ENCODE results near the gene ERFL.

ERFL gene

DNA sequence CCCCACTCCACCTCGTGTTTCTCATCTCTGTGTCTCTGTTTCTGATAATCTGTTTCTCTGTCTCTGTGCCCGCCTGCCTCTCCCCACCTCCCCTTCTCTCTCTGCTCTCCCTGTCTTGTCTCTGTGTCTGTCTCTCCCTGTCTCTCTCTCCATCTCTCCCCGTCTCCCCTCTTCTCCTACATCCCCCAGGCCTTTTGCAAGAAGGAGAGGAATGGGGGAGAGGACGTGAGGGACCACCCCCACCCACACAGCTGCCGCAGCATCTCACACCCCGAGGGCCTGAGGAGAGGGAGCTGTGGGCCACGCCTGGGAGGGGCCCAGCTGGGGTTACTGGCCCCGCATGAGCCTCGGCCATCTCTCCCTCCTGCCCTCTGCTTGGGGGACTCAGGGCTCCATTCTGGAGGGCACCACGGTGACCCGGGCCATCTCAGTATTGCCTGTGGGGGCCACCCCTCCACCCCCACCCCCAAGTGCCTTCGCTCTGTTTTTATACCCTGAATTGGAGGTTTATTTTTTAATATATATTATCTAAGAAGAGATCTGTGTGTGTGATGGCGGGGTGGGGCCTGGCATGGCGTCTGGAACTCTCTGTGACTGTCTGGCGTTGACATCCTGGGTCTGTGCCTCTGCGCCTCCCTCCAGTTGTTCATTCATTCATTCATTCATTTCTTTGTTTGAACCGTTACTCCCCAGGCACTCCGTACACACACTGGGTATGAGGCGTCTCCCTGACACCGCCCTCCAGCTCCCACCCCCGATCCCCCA is 21.2 kb downstream of the ERFL start:
- H3K36me3 ChIP-seq (ENCODE audit: control insufficient read depth, low read depth, low read length) = peaks cover 15% of the 10 kb centered on the region
- peaks cover 35% of the 10 kb centered on the region for H3K27me3 ChIP-seq (ENCODE audit: control insufficient read depth, insufficient read depth, low read length)
- no peaks in the 10 kb centered on the region for H3K4me1 ChIP-seq (ENCODE audit: control insufficient read depth, low read depth, low read length)
- no peak overlapping the region for H3K4me3 ChIP-seq (ENCODE audit: low read length)
- H3K9ac ChIP-seq (ENCODE audit: low read length) = no peak overlapping the region
- H3K9me3 ChIP-seq (ENCODE audit: control insufficient read depth, low read depth, low read length) = no peaks in the 10 kb centered on the region
- H3K27ac ChIP-seq (ENCODE audit: low read length) = no peak overlapping the region

DNA sequence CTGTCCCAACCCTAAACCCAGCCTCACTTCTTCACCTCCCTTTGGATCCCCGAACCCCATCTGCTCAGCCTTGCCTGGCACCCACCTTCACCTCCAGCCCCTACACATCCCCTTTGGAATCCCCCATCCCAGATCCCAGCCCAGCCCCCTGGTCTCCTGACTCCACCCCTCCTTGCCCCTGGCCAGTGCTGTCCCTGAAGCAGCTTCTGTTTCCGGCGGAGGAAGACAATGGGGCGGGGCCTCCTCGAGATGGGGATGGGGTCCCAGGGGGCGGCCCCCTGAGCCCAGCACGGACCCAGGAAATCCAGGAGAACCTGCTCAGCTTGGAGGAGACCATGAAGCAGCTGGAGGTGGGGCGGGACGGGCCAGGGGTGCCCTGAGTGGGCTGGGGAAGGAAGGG is 22.0 kb downstream of the ERFL start:
- Histone ChIP-seq H3K27ac (ENCODE audit: low read length) (no peak overlapping the region), H3K27me3 (ENCODE audit: control insufficient read depth, insufficient read depth, low read length) (peaks cover 27% of the 10 kb centered on the region), H3K4me3 (ENCODE audit: low read length) (no peak overlapping the region), H3K9ac (ENCODE audit: low read length) (no peak overlapping the region), H3K9me3 (ENCODE audit: control insufficient read depth, low read depth, low read length) (no peaks in the 10 kb centered on the region), H3K4me1 (ENCODE audit: control insufficient read depth, low read depth, low read length) (no peaks in the 10 kb centered on the region), H3K36me3 (ENCODE audit: control insufficient read depth, low read depth, low read length) (peaks cover 18% of the 10 kb centered on the region)

DNA sequence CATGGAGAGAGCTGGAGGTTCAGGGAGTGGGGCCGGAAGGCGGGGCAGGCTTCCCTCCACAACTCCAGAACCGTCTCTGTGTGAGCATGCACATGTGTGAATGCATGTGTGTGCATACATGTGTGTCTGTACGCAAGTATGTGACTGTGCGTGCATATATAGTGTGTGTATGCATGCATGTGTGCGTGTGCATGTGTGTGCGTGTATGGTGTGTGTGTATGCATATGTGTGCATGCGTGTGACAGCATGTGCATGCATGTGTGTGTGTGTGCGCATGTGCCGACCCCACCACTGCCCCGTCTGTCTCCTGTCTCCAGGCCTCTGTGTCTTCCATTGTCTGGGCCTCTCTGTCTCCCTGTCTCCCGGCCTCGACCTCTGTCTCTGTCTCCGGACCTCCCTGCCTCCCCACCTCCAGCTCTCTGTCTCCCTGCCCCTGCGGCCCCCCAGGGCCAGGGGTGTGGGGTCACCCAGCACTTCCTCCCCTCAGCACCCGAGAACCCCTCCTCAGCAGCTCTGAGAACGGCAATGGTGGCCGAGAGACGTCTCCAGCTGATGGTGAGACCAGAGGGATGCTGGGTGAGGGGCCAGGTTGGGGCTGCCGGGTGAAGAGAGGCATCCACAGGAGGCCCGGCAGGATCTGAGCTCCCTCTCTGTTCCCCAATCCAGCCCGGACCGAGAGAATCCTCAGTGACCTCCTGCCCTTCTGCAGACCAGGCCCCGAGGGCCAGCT is 22.8 kb downstream of the ERFL start:
- Histone ChIP-seq H3K4me1 (ENCODE audit: control insufficient read depth, low read depth, low read length) (no peaks in the 10 kb centered on the region), H3K27ac (ENCODE audit: low read length) (no peak overlapping the region), H3K36me3 (ENCODE audit: control insufficient read depth, low read depth, low read length) (peaks cover 19% of the 10 kb centered on the region)

DNA sequence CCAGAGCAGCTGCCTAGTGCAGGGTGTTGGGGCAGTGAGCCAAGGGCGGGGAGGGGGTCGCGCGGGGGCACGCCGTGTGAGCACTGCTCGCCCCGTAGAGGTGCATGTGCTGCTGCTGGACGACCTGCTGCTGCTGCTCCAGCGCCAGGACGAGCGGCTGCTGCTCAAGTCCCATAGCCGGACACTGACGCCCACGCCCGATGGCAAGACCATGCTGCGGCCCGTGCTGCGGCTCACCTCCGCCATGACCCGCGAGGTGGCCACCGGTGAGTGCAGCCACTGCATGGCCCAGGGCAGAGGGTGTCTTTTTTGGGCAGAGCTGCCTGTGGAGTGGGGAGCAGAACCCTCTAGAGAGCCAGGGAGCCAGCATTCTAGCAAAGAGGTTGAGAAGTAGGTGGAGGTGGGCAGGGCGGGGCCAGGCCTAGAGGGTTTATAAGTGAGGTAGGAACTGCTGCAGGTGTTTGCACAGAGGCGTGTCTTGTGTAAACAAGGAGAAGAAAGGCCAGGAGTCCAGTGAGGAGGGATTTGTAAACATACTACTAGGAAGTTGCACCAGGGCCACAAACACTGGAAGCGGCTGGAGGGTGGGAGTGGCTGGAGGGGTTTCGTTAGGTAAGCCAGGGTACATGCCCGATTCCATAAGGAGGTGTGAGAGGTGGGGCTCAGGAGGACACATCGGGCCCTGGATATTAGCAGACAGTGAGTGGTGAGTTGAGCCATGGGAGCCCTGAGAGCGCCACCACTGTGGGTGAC is 24.0 kb downstream of the ERFL start:
- Histone ChIP-seq H3K27ac (ENCODE audit: low read length) (no peak overlapping the region), H3K4me3 (ENCODE audit: low read length) (no peak overlapping the region), H3K27me3 (ENCODE audit: control insufficient read depth, insufficient read depth, low read length) (peaks cover 7% of the 10 kb centered on the region), H3K9ac (ENCODE audit: low read length) (no peak overlapping the region), H3K4me1 (ENCODE audit: control insufficient read depth, low read depth, low read length) (no peaks in the 10 kb centered on the region), H3K9me3 (ENCODE audit: control insufficient read depth, low read depth, low read length) (no peaks in the 10 kb centered on the region), H3K36me3 (ENCODE audit: control insufficient read depth, low read depth, low read length) (peaks cover 27% of the 10 kb centered on the region)

More for the DNA sequence above, 22.8 kb downstream of the ERFL start:
- H3K4me3 ChIP-seq (ENCODE audit: low read length) = no peak overlapping the region
- no peaks in the 10 kb centered on the region for H3K9me3 ChIP-seq (ENCODE audit: control insufficient read depth, low read depth, low read length)
- peaks cover 19% of the 10 kb centered on the region for H3K27me3 ChIP-seq (ENCODE audit: control insufficient read depth, insufficient read depth, low read length)
- H3K9ac ChIP-seq (ENCODE audit: low read length) = no peak overlapping the region

DNA sequence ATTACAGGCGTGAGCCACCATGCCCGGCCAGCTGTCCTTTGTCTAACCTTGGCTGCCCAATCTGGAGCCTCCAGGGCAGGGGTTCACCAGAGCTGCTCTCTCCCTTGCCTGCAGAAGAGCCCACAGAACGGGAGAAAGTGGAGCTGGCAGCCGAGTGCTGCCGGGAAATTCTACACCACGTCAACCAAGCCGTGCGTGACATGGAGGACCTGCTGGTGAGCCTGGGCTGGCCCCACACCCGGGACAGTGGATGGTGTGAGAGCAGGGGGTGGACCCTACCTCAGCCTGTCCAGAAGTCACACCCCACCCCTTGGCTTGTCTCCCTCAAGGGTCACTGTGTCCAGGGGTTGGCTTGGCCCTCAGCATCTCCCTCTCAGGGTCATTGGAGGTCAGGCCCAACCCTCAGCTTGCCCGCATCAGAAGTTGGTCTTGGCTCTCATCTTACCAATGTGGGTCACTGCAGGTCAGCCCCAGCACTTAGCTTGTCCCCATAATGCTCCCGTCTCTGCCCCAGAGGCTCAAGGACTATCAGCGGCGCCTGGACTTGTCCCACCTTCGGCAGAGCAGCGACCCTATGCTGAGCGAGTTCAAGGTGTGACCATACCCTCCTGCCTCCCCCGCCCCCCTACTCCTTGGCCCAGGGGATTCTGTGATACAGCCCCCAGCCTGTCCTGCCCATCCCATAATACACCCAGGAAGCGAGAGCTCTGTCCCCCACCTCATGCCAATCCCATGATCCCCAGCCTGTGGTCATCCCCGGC is 24.9 kb downstream of the ERFL start:
- no peaks in the 10 kb centered on the region for H3K4me1 ChIP-seq (ENCODE audit: control insufficient read depth, low read depth, low read length)
- no peaks in the 10 kb centered on the region for H3K9me3 ChIP-seq (ENCODE audit: control insufficient read depth, low read depth, low read length)
- no peak overlapping the region for H3K4me3 ChIP-seq (ENCODE audit: low read length)
- no peak overlapping the region for H3K27ac ChIP-seq (ENCODE audit: low read length)
- H3K36me3 ChIP-seq (ENCODE audit: control insufficient read depth, low read depth, low read length) = peaks cover 30% of the 10 kb centered on the region
- H3K9ac ChIP-seq (ENCODE audit: low read length) = no peak overlapping the region
- no peaks in the 10 kb centered on the region for H3K27me3 ChIP-seq (ENCODE audit: control insufficient read depth, insufficient read depth, low read length)

DNA sequence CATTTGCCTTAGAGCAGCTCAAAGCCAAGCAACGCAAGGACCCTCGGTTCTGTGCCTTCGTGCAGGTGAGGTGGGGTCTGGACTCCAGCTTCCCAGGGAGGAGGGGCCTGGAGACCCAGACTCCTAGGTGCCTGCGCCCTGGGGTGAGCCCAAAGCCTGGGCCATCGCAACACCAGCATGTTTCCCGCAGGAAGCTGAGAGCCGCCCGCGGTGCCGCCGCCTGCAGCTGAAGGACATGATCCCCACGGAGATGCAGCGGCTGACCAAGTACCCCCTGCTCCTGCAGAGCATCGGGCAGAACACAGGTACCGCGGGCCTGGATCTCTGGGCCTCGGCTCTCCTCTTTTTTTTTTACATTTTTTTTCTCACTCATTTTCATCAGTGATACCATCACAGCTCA is 25.7 kb downstream of the ERFL start:
- no peaks in the 10 kb centered on the region for H3K27me3 ChIP-seq (ENCODE audit: control insufficient read depth, insufficient read depth, low read length)
- peaks cover 31% of the 10 kb centered on the region for H3K36me3 ChIP-seq (ENCODE audit: control insufficient read depth, low read depth, low read length)
- no peak overlapping the region for H3K4me3 ChIP-seq (ENCODE audit: low read length)
- H3K4me1 ChIP-seq (ENCODE audit: control insufficient read depth, low read depth, low read length) = no peaks in the 10 kb centered on the region
- no peak overlapping the region for H3K27ac ChIP-seq (ENCODE audit: low read length)
- H3K9me3 ChIP-seq (ENCODE audit: control insufficient read depth, low read depth, low read length) = no peaks in the 10 kb centered on the region
- no peak overlapping the region for H3K9ac ChIP-seq (ENCODE audit: low read length)

DNA sequence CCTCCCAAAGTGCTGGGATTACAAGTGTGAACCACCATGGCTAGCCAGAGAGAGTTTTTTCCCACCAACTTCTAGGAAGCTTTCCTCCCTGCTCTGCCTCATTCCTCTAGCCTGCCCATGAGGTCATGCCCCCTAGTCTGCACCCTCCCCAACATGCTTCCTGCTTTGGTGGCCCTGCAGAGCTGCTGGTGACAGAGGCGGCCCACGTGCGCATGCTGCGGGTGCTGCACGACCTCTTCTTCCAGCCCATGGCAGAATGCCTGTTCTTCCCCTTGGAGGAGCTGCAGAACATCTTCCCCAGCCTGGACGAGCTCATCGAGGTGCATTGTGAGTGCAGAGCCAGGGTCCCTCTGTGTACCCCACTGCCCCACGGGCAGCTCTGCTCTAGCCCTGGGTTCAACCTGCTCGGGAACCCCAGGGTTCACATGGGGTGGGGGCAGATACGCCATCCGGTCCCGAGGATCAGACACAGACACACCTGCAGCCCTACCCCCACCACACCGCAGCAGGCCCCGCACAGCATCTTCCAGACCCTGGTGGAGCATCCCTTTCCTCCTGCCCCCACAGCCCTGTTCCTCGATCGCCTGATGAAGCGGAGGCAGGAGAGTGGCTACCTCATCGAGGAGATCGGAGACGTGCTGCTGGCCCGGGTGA is 26.4 kb downstream of the ERFL start:
- H3K27me3 ChIP-seq (ENCODE audit: control insufficient read depth, insufficient read depth, low read length) = no peaks in the 10 kb centered on the region
- H3K9me3 ChIP-seq (ENCODE audit: control insufficient read depth, low read depth, low read length) = no peaks in the 10 kb centered on the region
- no peak overlapping the region for H3K4me3 ChIP-seq (ENCODE audit: low read length)
- H3K9ac ChIP-seq (ENCODE audit: low read length) = no peak overlapping the region
- H3K27ac ChIP-seq (ENCODE audit: low read length) = no peak overlapping the region
- peaks cover 31% of the 10 kb centered on the region for H3K36me3 ChIP-seq (ENCODE audit: control insufficient read depth, low read depth, low read length)
- H3K4me1 ChIP-seq (ENCODE audit: control insufficient read depth, low read depth, low read length) = no peaks in the 10 kb centered on the region

DNA sequence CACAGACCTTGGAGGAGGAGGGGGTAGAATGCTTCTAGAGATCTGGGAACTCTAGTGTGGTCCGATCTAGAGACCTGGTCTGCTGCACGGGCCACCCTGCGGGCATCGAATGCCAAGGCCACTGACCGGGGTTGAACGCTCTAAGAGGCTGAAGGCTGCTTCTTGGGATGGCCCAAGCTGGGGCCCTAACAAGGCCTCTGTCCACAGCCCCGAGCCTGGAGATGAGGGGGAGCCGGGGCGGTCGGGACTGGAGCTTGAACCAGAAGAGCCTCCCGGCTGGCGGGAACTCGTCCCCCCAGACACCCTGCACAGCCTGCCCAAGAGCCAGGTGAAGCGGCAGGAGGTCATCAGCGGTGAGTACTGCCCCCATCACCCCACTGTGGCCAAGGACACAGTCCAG is 30.0 kb downstream of the ERFL start:
- Histone ChIP-seq H3K4me1 (ENCODE audit: control insufficient read depth, low read depth, low read length) (peaks cover 4% of the 10 kb centered on the region), H3K9ac (ENCODE audit: low read length) (no peak overlapping the region), H3K9me3 (ENCODE audit: control insufficient read depth, low read depth, low read length) (no peaks in the 10 kb centered on the region), H3K4me3 (ENCODE audit: low read length) (no peak overlapping the region), H3K27me3 (ENCODE audit: control insufficient read depth, insufficient read depth, low read length) (no peaks in the 10 kb centered on the region), H3K36me3 (ENCODE audit: control insufficient read depth, low read depth, low read length) (peaks cover 25% of the 10 kb centered on the region), H3K27ac (ENCODE audit: low read length) (no peak overlapping the region)

DNA sequence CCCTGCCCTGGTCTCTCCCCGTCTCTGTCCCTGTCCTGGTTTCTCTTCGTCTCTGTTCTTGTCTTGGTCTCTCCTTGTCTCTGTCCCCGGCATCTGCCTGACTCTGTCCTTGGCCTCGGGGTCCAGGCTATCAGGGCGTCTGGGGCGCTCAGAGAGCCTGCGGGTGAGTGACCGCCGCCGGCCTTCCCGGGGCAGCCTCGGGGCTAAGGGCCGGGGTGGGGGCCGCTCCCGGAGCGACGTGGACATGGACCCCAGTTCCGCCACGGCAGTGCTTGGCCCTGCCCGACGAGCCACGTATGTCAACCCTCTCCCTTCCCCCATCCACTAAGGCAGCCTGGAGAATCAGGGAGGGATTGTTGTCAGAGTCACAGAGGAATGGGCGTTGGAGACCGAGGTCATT is 30.4 kb downstream of the ERFL start:
- Histone ChIP-seq H3K4me3 (ENCODE audit: low read length) (no peak overlapping the region), H3K9me3 (ENCODE audit: control insufficient read depth, low read depth, low read length) (no peaks in the 10 kb centered on the region), H3K36me3 (ENCODE audit: control insufficient read depth, low read depth, low read length) (peaks cover 24% of the 10 kb centered on the region), H3K27me3 (ENCODE audit: control insufficient read depth, insufficient read depth, low read length) (no peaks in the 10 kb centered on the region), H3K27ac (ENCODE audit: low read length) (no peak overlapping the region), H3K4me1 (ENCODE audit: control insufficient read depth, low read depth, low read length) (peaks cover 4% of the 10 kb centered on the region), H3K9ac (ENCODE audit: low read length) (no peak overlapping the region)

DNA sequence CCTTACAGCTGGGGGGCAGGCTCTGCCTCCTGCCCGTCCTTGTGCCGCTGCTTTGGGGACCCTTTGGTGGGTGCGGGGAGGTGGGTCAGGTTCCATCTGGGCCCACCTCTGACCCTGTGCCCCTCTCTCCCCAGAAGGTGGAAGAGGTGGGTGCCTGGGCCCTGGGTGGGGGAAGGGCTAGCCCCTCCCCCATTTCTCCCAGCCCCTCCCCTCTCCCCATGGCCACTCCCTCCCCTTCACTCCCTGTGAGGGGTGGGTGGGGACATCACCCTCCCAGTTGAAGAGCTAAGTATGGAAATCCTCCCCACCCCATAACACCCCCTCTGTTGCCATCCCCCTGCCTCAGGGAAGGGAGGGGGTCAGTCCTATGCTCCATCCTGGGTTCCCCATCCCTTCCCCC is 31.1 kb downstream of the ERFL start:
- no peak overlapping the region for H3K9ac ChIP-seq (ENCODE audit: low read length)
- H3K4me1 ChIP-seq (ENCODE audit: control insufficient read depth, low read depth, low read length) = peaks cover 4% of the 10 kb centered on the region
- H3K4me3 ChIP-seq (ENCODE audit: low read length) = no peak overlapping the region
- H3K9me3 ChIP-seq (ENCODE audit: control insufficient read depth, low read depth, low read length) = no peaks in the 10 kb centered on the region
- no peak overlapping the region for H3K27ac ChIP-seq (ENCODE audit: low read length)
- H3K36me3 ChIP-seq (ENCODE audit: control insufficient read depth, low read depth, low read length) = peaks cover 21% of the 10 kb centered on the region
- H3K27me3 ChIP-seq (ENCODE audit: control insufficient read depth, insufficient read depth, low read length) = no peaks in the 10 kb centered on the region

DNA sequence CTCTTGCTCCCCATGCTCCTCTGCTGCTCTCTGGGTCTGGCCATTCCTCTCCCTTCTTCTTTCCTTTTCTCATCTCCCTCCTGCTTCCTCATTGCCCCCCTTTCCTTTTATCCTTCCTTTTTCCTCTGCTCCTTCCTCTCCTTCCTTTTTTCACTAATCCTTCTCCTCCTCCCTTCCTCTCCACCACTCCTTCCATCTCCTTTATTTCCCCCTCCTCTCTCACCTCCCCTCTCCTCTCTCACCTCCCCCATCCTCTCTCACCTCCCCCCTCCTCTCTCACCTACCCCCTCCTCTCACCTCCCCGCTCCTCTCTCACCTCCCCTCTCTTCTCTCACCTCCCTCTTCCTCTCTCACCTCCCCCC is 31.7 kb downstream of the ERFL start:
- H3K4me3 ChIP-seq (ENCODE audit: low read length) = no peak overlapping the region
- peaks cover 4% of the 10 kb centered on the region for H3K4me1 ChIP-seq (ENCODE audit: control insufficient read depth, low read depth, low read length)
- H3K27me3 ChIP-seq (ENCODE audit: control insufficient read depth, insufficient read depth, low read length) = no peaks in the 10 kb centered on the region
- H3K27ac ChIP-seq (ENCODE audit: low read length) = no peak overlapping the region
- peaks cover 17% of the 10 kb centered on the region for H3K36me3 ChIP-seq (ENCODE audit: control insufficient read depth, low read depth, low read length)
- no peak overlapping the region for H3K9ac ChIP-seq (ENCODE audit: low read length)
- H3K9me3 ChIP-seq (ENCODE audit: control insufficient read depth, low read depth, low read length) = no peaks in the 10 kb centered on the region

All from iPS-18a (cell line).